NB4 (cell line): ENCODE measurements around the gene SFMBT1.
A peak's percentile ranks its signal among the peaks of the same experiment; 100 is the strongest.

ENCODE experiments used
- POLR2A ChIP-seq: IDR thresholded peaks from 2 replicates; pipeline ENCODE4 v1.6.1; 2011; ENCODE audit warnings: mild to moderate bottlenecking; ENCODE audit not compliant: insufficient read length; ENCODE audit errors: extremely low read depth
- TF ChIP-seq, protein P1 (sequence below): IDR thresholded peaks from one replicate; pipeline ENCODE4 v1.5.1; 2012; ENCODE audit warnings: low read depth, low read length

DNA sequence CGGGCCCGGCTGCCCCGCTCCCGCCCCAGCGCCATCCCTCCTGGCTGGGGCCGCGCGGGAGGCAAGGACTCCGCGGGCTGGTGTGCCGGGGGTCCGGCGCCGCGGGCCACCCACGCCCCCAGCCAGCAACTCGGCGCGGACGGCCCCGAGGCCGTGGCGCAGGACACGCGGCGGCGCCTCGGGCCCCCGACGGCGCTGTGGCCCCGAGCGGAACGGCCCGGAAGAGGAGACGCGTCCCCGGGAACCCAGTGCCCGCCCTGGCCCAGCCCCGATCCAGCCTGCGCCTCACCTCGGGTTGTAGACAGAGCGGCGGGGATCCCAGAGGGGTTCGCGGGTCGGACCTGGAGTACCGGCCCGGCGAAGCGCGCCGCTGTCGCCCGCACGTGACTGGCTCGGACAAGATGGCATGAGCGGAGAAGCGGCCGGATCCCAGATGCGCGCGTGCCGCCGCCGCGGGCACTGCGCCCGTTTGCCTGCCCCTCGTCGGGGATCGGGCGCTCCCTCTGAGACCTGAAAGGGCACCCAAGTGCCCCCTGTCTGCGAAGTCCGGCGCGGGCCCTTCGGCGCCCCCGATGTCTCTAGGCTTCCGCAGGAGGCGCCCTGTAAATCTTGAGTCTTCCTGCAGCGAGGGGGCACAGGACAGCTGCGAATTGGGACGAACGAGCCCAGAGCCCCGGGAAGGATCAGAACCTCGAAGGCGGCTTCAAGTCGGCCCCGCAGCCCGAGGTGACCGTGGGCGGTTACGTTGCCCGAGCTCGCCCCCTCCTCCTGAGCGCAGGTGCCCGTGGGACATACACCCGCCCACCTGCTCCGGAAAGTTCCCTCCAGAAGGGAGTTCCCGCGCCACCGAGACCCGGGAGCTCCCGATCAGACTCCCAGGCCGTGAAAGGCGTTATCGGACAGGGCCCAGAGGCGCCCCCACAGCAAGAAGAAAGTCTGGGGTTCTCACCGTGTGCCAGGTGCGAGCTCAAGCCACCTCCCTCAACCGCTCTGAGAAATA lies 598 bp upstream of the SFMBT1 start:
- no peak for TF ChIP-seq POLR2A
- TF ChIP-seq, protein P1, sequence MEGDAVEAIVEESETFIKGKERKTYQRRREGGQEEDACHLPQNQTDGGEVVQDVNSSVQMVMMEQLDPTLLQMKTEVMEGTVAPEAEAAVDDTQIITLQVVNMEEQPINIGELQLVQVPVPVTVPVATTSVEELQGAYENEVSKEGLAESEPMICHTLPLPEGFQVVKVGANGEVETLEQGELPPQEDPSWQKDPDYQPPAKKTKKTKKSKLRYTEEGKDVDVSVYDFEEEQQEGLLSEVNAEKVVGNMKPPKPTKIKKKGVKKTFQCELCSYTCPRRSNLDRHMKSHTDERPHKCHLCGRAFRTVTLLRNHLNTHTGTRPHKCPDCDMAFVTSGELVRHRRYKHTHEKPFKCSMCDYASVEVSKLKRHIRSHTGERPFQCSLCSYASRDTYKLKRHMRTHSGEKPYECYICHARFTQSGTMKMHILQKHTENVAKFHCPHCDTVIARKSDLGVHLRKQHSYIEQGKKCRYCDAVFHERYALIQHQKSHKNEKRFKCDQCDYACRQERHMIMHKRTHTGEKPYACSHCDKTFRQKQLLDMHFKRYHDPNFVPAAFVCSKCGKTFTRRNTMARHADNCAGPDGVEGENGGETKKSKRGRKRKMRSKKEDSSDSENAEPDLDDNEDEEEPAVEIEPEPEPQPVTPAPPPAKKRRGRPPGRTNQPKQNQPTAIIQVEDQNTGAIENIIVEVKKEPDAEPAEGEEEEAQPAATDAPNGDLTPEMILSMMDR: peak; percentile 13
